DMS114 treated with DMSO at 0.1 percent for 48 hours (cell line): Measurements from ENCODE around the gene POMT1.

ENCODE experiments used
- DNase-seq: peaks from one replicate; lab custom pipeline; 2025; ENCODE audit not compliant: unreplicated experiment; lab: John Stamatoyannopoulos, UW

Gene POMT1

GRCh38 chr9:131523086-131523388, 20.3 kb downstream of the POMT1 start:
- DNase-seq: no peak

- no peak for DNase-seq
Measured at GRCh38 chr9:131523451-131524435, 21.0 kb downstream of the POMT1 start.

GRCh38 chr9:131524665-131525315, 22.1 kb downstream of the POMT1 start:
- DNase-seq: no peak

- no peak for DNase-seq
Measured at GRCh38 chr9:131525643-131526565, 23.2 kb downstream of the POMT1 start.

- no peak for DNase-seq
Measured at GRCh38 chr9:131528186-131528585, 25.5 kb downstream of the POMT1 start.

- no peak for DNase-seq
Measured at GRCh38 chr9:131528886-131529505, 26.3 kb downstream of the POMT1 start.

- no peak for DNase-seq
Measured at GRCh38 chr9:131529597-131530545, 27.2 kb downstream of the POMT1 start.

GRCh38 chr9:131530546-131530919, 27.8 kb downstream of the POMT1 start:
- no peak for DNase-seq

GRCh38 chr9:131530920-131531832, 28.5 kb downstream of the POMT1 start, which contains the start of gene UCK1:
Gene UCK1, minus strand, starts transcription at chr9:131531263. Its CDS starts 89 bp downstream, at chr9:131531174.
- DNase-seq: peak; percentile 50

- no peak for DNase-seq
Measured at GRCh38 chr9:131534721-131535237, 32.1 kb downstream of the POMT1 start.

GRCh38 chr9:131537946-131538345, 35.2 kb downstream of the POMT1 start:
- no peak for DNase-seq

- DNase-seq: no peak
Measured at GRCh38 chr9:131539223-131539923, 36.7 kb downstream of the POMT1 start.

GRCh38 chr9:131543141-131543540, 40.4 kb downstream of the POMT1 start:
- no peak for DNase-seq

GRCh38 chr9:131545003-131545785, 42.5 kb downstream of the POMT1 start, which contains the start of gene PRRT1B:
Gene PRRT1B, plus strand, starts transcription at chr9:131545523. Its CDS starts 93 bp downstream, at chr9:131545616.
- no peak for DNase-seq

- no peak for DNase-seq
Measured at GRCh38 chr9:131545786-131546335, 43.1 kb downstream of the POMT1 start.

GRCh38 chr9:131546336-131547084, 43.8 kb downstream of the POMT1 start:
- DNase-seq: no peak
